Psoas muscle (tissue), 8 donors: ENCODE data around the gene SAMSN1. TPM values are rescaled to one million over a fixed set of nuclear protein-coding genes. Genes with fewer than 3 reads are reported as not detected.

Experiments
- ATAC-seq, 4 donors: fragments of 200-7000 bp; cut with Tn5 transposase; one replicate each; pipeline ENCODE4 v1.9.1; 2020; ENCODE audit warnings: moderate library complexity in 3 of 4, mild to moderate bottlenecking in 2 of 4
- DNase-seq, 2 donors: peaks; one replicate each; pipeline ENCODE4 v3.0.0-alpha.2; 2020
- H3K27ac ChIP-seq: fragments of 200-600 bp; one replicate; pipeline ENCODE4 v1.8.0; 2022
- H3K27me3 ChIP-seq, 3 donors: fragments of 200-600 bp in 1 of 3; one replicate each; pipeline versions ENCODE4 v1.6.1 to v1.8.0; 2013 to 2022; ENCODE audit warnings: low read length in 2 of 3, mild to moderate bottlenecking in 2 of 3, moderate library complexity in 1 of 3; ENCODE audit not compliant: insufficient read depth in 3 of 3
- H3K36me3 ChIP-seq, 2 donors: fragments of 200-600 bp in 1 of 2; one replicate each; pipeline versions ENCODE4 v1.6.1 to v1.8.0; 2013 to 2022; ENCODE audit warnings: low read depth in 1 of 2, mild to moderate bottlenecking in 1 of 2, moderate library complexity in 1 of 2; ENCODE audit not compliant: insufficient read depth in 1 of 2
- H3K4me1 ChIP-seq: fragments of 200-600 bp; one replicate; pipeline ENCODE4 v1.8.0; 2022
- H3K4me3 ChIP-seq: fragments of 200-600 bp; one replicate; pipeline ENCODE4 v1.8.0; 2022; ENCODE audit warnings: mild to moderate bottlenecking
- H3K9me3 ChIP-seq: fragments of 200-600 bp; one replicate; pipeline ENCODE4 v1.8.0; 2022
- CTCF ChIP-seq: fragments of 200-600 bp; IDR thresholded peaks from one replicate; pipeline ENCODE4 v1.8.0; 2022; ENCODE audit warnings: antibody characterized with exemption
- WGBS, 3 donors: extraction: QIAGEN DNeasy Blood & Tissue Kit; methylation state at CpG; one replicate each; pipeline versions ENCODE4 v1.1.6 to v1.1.7; 2013; 5-methylcytosine and 5-hydroxymethylcytosine counted together
- intact Hi-C, 2 donors: fragments of 100-400 bp; cut with DNase I; formaldehyde crosslinking; loops; one replicate each; pipeline versions ENCODE4 v1.11.0 to v1.14.2; 2022
- polyA plus RNA-seq, 3 donors: library from polyadenylated mRNA; stranded (reverse); fragments of 200-250 nt; gene quantifications; one replicate each; pipeline ENCODE4 v1.2.3, GENCODE V29; 2013
- total RNA-seq, 4 donors: library from RNA; stranded (reverse); fragmentation: NEBNext Ultra II Directional in 2 of 4; extraction: Animal tissue kit (Norgen Biotek cat#: 25700) in 2 of 4; gene quantifications; one replicate each; pipeline versions ENCODE4 v1.2.1 to v1.2.4, GENCODE V29; 2021 to 2023
- donor health status: healthy with polysubstance abuse.
- donor health status: DM: no; HTN: no; CAD: no; lungs with moderate emphysema.
- donor health status: Bipolar disorder and iron deficiency.
- donor health status: healthy.
- donor health status: DM: yes; HTN: yes; CAD: no.
- donor health status: DM: no; HTN: no; CAD: no.
- donor health status: DM: no; HTN: no; CAD: no.
- donor health status: DM: yes; HTN: yes; CAD: no.

Gene SAMSN1
- total and polyA plus RNA-seq, 7 donors, result 0.31 to 1.8 (median 0.65) TPM

GRCh38 chr21:14492931-14493330 is 53.2 kb downstream of the SAMSN1 start:
- no peak for DNase-seq
- H3K27me3 ChIP-seq, result no peaks in the 10 kb centered on the region

GRCh38 chr21:14491269-14491681 is 54.8 kb downstream of the SAMSN1 start:
- 82 to 83% (median 83%) methylated on average over 1 of the region's 1 CpG for WGBS, 3 donors
- intact Hi-C loops, result no loop called here
- ATAC-seq, result no peak
- Histone ChIP-seq H3K9me3 (no peaks in the 10 kb centered on the region), H3K4me1 (no peaks in the 10 kb centered on the region), H3K27me3 (no peaks in the 10 kb centered on the region), H3K36me3 (no peaks in the 10 kb centered on the region), H3K27ac (no peak overlapping the region), H3K4me3 (no peak overlapping the region)
- DNase-seq, result no peak
- TF ChIP-seq CTCF, result no peak

More at GRCh38 chr21:14492931-14493330, 53.2 kb downstream of the SAMSN1 start:
- ATAC-seq, result no peak
- intact Hi-C loops, result no loop called here
- no peak overlapping the region for H3K4me3 ChIP-seq
- WGBS, 3 donors, result 43 to 54% (median 53%) methylated on average over 4 of the region's 4 CpGs
- H3K36me3 ChIP-seq, result no peaks in the 10 kb centered on the region
- no peaks in the 10 kb centered on the region for H3K4me1 ChIP-seq
- no peaks in the 10 kb centered on the region for H3K9me3 ChIP-seq
- no peak for TF ChIP-seq CTCF
- H3K27ac ChIP-seq, result no peak overlapping the region

GRCh38 chr21:14488672-14489204 is 57.4 kb downstream of the SAMSN1 start:
- Histone ChIP-seq H3K9me3 (no peaks in the 10 kb centered on the region), H3K36me3 (no peaks in the 10 kb centered on the region), H3K27ac (no peak overlapping the region), H3K27me3 (no peaks in the 10 kb centered on the region), H3K4me3 (no peak overlapping the region), H3K4me1 (no peaks in the 10 kb centered on the region)
- TF ChIP-seq CTCF, result no peak
- 74 to 78% (median 77%) methylated on average over 5 of the region's 5 CpGs for WGBS, 3 donors
- no peak for DNase-seq
- intact Hi-C loops, result no loop called here
- no peak for ATAC-seq

DNA sequence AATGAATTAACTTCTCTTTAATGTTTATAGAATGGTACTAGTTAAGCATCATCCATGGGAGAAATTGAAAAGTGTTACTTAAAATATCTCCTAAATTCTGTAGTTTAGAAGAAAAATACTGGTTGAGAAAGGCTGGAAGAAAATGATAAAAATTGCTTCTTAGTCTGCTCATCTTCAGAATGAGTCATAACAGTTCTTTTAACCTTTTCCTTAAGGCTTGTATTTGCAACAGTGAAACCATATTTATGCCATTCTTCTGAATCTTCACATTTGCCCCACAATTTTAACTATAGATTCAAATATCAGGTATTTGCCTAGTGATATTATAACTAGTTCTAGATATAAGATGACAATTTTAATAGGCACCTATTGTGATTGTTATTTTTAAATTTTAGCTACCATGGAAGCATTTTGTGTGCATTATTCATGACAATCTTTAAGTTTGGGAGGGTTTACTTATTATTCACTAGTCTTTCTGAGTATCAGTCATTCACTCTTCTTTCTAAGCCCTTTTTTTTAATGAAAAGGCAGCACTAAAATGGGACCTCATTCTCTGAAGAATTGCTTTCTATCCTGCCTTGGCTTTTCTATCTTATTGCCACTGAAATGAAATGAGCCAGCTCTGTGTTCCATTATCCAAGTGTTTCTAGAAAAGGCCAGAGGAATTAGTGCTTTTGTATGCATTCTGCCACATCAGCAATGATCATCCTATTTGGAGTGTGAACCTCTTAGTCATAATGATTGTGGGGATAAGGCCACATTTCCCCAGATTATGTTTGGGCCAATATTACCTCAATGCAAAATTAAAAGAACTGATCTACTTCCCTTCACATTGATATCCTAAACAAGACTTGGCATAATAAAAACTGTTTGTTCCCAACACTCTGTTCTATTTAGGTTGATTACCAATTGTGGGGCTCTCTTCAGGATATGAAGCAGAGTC is 58.4 kb downstream of the SAMSN1 start:
- Histone ChIP-seq H3K4me1 (no peaks in the 10 kb centered on the region), H3K4me3 (no peak overlapping the region), H3K27me3 (no peaks in the 10 kb centered on the region), H3K27ac (no peak overlapping the region), H3K36me3 (no peaks in the 10 kb centered on the region), H3K9me3 (no peaks in the 10 kb centered on the region)
- DNase-seq, result no peak
- no peak for TF ChIP-seq CTCF
- ATAC-seq, result no peak
- intact Hi-C loops, result no loop called here
